ENCODE results near the gene SP8.

GRCh38 chr7:20795361-20795760 is 8.7 kb upstream of the SP8 start:
- TF ChIP-seq POLR2A (IDR thresholded peaks at IDR 0.05; ENCODE audit: low read length) = no peak
- no peak for TF ChIP-seq GATA1 (IDR thresholded peaks at IDR 0.05; ENCODE audit: low read depth, low read length)

Measured in erythroblast (primary cell).